Right lung (tissue), 5 donors: ENCODE results near the gene ITM2C. TPM values are rescaled to one million over a fixed set of nuclear protein-coding genes. Genes with fewer than 3 reads are reported as not detected.
A peak's percentile ranks its signal among the peaks of the same experiment; 100 is the strongest.

Experiments
- DNase-seq, 2 donors: peaks; one replicate each; pipeline ENCODE4 v3.0.0-alpha.2; 2013
- polyA plus RNA-seq, 5 donors: library from polyadenylated mRNA; unstranded; fragments of 120-200 nt; gene quantifications; one replicate each; pipeline versions ENCODE4 v1.2.1 to v1.2.3, GENCODE V29; 2013; ENCODE audit warnings: inconsistent platforms in 1 of 5, low replicate concordance in 1 of 5; ENCODE audit not compliant: insufficient read length in 5 of 5, insufficient read depth in 1 of 5

The ITM2C gene
- polyA plus RNA-seq, 5 donors: 271 to 335 (median 284) TPM

GRCh38 chr2:230871361-230872150 is 6.8 kb downstream of the ITM2C start:
- DNase-seq: no peak

DNA sequence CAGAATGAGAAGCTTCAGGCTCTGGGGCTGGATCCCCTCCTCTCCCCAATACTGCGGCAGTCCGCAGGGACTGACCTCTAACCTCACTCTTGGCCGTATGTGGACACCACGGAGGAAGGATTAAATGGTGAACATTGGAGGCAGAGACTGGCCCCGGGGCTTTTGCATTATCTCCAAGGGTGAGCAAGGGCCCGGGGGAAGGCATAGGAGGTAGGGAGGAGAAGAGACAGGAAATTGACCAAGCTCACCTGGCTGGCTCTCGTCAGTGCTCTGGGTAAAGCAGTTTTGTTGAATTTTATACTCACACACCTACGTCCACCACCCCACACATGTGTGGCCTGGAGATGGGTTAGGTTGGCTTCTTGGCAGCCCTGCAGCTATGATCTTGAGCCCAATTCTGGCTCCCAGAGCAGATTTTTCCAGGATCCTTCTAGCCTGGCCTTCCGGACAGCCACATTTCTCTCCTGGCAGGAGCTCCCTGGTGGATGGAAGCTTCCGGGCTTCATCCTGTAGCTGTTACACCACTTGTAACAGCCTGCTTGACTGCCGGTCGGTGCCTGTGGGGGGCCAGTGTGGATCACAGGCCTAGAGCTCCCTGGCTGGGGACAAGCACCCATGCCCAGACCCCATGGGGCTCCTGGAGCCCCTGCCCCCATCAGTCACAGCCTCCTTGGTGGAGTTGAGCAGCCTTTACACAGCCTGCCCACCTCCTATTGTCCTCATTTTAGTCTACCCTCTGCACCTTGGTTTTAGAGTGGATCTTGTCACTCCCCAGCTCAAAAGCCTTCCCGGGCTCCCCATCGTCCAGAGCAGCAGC is 7.6 kb downstream of the ITM2C start:
- DNase-seq: no peak

GRCh38 chr2:230872968-230873660 is 8.4 kb downstream of the ITM2C start:
- DNase-seq: no peak

DNA sequence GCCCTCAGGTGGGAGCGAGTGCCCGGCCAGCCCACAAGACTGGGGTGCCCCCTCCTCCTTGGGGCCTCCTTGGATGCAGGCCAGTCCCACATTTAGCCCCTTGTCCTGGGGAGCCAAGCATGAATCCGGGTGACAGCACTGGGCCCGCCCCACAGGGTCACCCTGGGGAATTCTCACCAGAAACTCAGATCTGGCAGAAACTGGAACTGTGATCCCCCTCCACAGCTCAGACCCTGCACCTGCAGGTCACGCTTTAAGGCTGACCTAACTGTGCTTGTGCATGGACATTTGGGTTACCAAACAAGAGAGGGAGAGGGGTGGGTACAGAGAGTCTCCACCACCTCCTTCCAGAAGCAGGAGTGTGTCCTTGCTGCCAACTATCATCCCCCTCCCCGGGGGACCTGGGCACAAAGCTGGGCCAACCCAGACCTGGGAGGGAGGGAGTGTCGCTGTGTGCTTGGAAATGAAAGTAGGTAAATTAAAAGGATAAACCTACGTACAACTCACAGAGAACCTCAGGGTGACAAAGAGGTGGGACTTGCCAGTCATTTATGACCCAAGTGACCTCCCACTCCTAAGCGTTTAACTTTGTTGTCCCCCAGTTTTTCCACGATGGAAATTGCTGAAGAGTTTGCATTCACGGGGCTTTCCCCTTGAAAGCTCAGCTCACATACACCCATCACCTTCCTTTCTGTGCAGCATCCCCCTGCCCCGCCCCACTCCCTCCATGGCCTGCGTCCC is 9.1 kb downstream of the ITM2C start:
- no peak for DNase-seq

- DNase-seq: no peak
Measured at GRCh38 chr2:230874456-230874855, 9.7 kb downstream of the ITM2C start.

DNA sequence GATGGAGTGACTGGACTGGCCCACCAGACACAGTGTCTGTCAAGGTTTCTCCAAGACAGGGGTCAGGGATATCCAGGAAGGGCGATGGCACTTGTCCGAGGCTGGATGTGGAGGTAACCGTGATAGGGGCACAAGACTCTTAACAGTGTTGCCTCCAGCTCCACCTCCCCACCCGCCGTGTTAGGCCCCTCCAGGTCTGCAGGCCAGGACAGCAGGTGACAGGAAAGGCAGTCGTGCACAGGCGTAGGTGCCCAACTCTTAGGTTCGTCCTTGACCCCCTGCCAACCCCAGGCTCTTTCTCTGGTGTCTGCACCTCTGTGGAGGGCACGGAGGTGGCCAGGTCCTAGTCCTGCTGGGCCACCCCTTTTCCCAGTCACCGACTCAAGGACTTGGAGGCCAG is 10.1 kb downstream of the ITM2C start:
- DNase-seq: no peak

DNA sequence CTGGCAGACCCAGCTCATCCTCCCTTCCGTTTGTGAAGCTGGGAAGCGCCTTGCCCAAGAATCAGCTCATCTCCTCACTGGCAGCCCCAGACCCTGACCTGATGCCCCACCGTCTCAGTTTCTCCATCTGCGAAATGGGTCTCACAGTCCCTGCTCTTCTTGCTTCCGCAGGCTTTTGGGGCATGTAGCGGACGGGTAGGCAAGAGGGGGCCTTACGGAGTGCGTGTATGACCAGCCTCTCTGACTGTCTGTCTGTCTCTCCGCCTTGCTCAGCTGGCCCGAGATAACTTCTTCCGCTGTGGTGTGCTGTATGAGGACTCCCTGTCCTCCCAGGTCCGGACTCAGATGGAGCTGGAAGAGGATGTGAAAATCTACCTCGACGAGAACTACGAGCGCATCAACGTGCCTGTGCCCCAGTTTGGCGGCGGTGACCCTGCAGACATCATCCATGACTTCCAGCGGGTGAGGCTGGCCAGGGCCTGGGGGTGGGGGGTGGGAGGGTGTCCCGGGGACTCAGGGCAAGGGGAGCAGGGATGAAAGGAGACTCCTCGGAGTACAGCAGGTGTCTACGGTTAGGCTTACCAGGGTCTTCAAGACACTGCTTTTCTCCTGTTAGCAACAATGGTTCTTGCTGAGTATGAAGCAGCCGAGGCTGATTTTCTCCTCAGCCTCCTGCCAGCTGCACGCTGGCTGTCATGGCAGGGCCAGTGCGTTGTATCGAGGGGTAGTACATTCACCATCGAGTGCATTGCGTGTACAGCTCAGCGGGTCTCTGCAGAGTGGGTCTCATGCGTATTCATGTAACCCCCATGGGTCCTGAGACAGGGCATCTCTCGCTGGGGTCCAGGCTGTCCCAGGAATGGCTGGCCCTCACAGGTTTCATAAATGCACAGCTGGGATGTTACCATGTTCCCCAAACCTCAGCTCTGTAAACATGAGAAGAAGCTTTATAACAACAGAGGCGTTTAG is 10.9 kb downstream of the ITM2C start:
- no peak for DNase-seq

- DNase-seq: no peak
Measured at GRCh38 chr2:230877116-230877758, 12.5 kb downstream of the ITM2C start.

- no peak for DNase-seq
Measured at GRCh38 chr2:230877759-230878598, 13.2 kb downstream of the ITM2C start.

GRCh38 chr2:230878599-230879188 is 14.0 kb downstream of the ITM2C start:
- DNase-seq: no peak

DNA sequence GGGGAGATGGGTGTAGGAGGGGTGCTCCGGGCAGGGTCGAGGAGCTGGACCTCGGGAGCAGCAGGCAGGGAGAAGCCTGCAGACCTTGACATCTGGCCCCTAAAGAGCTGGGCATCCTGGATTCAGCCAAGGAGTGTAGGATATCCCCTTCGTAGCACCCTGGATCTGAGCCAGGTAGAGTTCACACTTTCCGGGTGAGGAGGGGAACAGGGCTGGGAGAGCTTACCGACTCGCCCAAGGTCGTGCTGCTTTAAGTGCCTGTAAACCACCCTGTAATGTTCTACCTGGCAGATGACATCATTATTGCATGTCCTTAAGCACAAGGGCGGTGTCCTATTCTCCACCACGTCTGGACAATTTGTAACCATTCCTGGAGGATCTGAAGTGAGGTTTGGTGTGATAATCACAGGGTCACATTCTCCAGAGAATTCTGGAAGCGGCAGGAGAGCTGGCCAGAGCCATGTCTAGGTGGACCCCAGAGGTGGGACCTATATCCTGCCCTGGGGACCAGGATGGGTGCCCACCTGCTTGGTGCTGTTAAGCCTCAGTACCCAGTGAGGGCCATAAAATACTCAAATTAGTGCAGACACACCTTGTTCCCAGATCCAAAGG is 14.6 kb downstream of the ITM2C start:
- no peak for DNase-seq

DNA sequence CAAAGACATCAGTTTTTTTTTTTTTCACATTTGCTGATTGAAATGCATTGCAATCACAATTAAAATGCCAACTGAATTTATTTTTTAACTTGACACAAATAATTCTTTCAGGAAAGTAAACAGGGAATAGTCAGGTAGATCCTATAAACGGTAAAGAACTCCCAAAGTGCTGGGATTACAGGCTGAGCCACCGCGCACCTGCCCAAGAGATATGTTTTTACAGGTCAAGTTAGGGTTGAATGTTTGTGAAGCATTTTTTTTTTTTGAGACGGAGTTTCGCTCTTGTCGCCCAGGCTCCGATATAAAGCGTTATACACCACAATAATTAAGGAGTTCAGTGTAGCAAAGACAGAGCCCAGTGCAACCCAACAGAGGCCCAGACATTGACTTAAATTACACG is 15.1 kb downstream of the ITM2C start:
- DNase-seq: no peak

GRCh38 chr2:230881840-230882239 is 17.1 kb downstream of the ITM2C start:
- DNase-seq: no peak

DNA sequence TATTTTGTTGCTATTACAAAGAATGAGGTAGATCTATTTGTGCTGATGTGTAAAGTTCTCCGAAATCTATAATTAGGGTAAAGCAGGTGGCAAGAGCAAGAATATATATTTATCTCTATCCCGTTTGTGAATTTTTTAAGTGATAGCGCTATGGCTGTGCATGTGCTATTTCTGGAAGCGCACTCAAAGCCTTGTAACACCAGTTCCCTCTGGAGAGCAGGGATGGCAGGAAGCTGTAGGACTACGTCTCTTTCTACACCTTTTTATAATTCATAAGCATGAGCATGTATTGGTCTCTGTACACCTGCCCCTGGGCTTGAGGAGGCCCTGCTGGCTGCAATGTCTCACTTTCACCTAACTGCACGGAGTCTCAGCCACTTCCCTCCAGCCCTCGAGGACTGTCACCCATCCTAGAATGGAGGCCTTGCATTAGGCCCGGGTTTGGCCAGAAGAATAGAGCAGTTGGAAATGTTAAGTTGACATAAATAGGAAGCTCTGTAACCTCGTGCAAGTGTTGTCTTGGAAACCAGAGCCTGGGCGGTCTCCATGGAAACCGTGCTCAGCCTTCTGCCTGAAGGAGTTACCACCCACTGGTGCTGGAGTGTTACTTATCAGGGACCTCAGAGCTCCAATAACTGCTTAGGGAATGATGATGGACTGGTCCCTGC is 20.9 kb downstream of the ITM2C start:
- DNase-seq: peak; percentile 38 to 56

GRCh38 chr2:230886206-230886605 is 21.5 kb downstream of the ITM2C start:
- DNase-seq: no peak

DNA sequence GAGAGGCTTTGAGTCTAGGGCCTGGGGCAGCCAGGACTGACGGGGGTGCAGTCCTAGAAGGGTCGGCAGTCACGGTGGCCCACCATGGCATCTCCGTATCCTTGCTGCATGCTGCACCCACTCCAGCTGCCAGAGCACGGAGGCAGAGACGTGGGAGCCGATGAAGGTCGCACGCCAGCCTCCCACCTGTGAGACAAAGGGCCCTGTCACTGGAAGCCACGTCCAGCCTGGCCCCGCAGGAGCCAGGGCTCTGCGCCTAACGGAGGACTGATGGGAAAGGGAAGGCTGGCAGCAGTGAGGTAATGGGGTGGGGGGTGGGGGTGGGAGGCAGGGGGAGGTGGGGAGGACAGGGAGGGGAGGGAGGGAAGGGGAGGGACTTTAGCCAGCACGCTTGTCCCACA is 21.9 kb downstream of the ITM2C start:
- no peak for DNase-seq

GRCh38 chr2:230887342-230887741 is 22.6 kb downstream of the ITM2C start:
- no peak for DNase-seq
